Activated CD8-positive, alpha-beta memory T cell treated with anti-CD3 and anti-CD28 coated beads for 48 hours (primary cell): ENCODE results near the gene DGKK.
"Not testable (repeated sequence)": the region's sequence is repeated elsewhere in the genome, so short reads cannot be mapped to it uniquely, and the experiment has no call there.

Source experiments
- DNase-seq, 3 experiments: peaks; one replicate each; pipeline ENCODE4 v3.0.0-alpha.2; 2020; ENCODE audit warnings: low read depth in 2 of 3, low spot score in 2 of 3

DGKK gene

GRCh38 chrX:50430917-50431575 lies 39.6 kb downstream of the DGKK start:
- DNase-seq, result no peak

DNA sequence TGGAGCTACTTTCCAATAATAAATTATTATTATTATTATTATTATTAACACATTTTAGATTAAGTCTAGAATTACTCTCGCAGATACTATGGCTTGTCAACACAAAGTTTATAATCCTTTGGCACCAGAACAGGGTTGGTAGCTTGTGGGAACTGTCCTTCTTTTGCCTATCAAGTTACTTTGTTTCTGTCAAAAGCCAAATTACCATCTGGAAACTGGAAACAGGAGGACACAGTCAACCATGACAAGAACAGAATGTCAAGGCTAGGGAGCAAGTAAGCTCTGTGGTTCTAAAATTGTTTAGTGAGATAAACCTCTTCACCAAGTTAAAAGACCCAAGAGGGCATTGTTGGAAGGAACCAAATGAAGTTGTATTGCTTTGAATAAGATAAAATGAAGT lies 42.5 kb downstream of the DGKK start:
- no peak for DNase-seq

DNA sequence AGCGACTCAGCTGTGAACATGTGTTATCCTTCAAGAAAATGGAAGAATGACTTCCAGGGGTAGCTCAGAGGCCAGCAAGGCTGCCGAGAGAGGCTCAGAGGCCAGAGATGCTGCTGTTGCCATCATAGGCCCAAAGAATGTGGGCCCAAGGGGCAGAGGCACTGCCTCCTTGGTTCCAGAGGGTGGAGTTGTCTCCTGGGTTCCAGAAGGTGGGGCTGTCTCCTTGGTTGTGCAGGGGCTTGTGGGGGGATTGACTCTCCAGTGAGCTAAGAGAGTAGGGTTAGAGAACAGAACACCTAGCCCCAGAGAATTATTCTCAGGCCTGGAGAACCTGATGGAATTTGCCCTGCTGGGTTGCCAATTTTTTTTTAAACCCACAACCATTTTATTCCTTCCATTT lies 62.6 kb downstream of the DGKK start:
- DNase-seq, result no peak

DNA sequence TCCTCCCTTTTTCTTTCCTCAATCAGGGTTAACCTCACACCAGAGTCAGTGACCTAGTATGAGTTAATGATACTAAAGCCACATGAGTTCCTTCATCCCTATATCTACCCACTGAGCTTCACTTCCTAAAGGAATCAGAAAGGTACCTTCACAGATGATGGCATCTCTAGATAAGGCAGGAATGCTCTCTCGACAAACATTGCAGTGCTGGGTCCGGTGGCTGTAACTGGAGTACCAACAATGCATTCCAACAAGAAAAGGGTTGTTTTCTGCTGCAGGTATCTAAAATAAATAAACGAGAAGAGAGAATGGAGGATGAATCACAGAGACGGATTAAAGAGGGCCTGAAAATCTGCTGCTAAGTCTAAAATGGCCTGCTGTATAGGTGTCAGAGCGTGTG lies 66.7 kb downstream of the DGKK start:
- DNase-seq, result no peak

GRCh38 chrX:50402886-50403285 lies 67.7 kb downstream of the DGKK start:
- no peak for DNase-seq

- no peak for DNase-seq
Measured at GRCh38 chrX:50393902-50394301, 76.7 kb downstream of the DGKK start.

GRCh38 chrX:50386520-50386919 lies 84.1 kb downstream of the DGKK start:
- no peak for DNase-seq

GRCh38 chrX:50381729-50382415 lies 88.8 kb downstream of the DGKK start:
- DNase-seq, result no peak

- DNase-seq, result no peak
Measured at GRCh38 chrX:50375481-50376267, 95.0 kb downstream of the DGKK start.

GRCh38 chrX:50372966-50373365 lies 97.7 kb downstream of the DGKK start:
- no peak for DNase-seq

DNA sequence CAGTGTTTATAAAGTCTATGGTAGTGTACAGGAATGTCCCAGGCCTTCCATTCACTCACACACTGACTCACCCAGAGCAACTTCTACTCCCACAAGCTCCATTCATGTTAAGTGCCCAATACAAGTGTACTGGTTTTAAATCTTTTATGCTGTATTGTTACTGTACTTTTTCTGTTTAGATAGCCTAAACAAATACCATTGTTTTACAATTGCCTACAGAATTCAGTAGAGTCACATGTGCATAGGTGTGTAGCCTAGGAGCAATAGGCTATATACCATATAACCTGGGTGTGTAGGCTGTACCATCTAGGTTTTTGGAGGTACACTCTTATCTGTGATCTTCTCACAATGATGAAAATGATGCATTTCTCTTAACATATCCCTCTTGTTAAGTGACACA lies 126.7 kb downstream of the DGKK start:
- no peak for DNase-seq

- DNase-seq, result no peak
Measured at GRCh38 chrX:50333308-50333707, 137.3 kb downstream of the DGKK start.

GRCh38 chrX:50332668-50333067 lies 138.0 kb downstream of the DGKK start:
- DNase-seq, result not testable (repeated sequence)

GRCh38 chrX:50327235-50327634 lies 143.4 kb downstream of the DGKK start:
- DNase-seq, result no peak
